Fibroblast of the aortic adventitia (primary cell): ENCODE results near the gene SYNJ2. TPM values are rescaled to one million over a fixed set of nuclear protein-coding genes. Genes with fewer than 3 reads are reported as not detected.

Experiments used
- DNase-seq: peaks from one replicate; pipeline ENCODE4 v3.0.0-alpha.2; 2010; ENCODE audit warnings: low read depth
- H3K4me3 ChIP-seq: 2 replicates; pipeline ENCODE4 v1.5.1; 2011; ENCODE audit warnings: low read depth, mild to moderate bottlenecking, control low read depth, low read length, moderate library complexity
- total RNA-seq: library from RNA; depleted of rRNA; stranded (reverse); fragments of >200 nt; gene quantifications from 2 replicates; pipeline ENCODE4 v1.2.3, GENCODE V29; 2012; ENCODE audit warnings: low replicate concordance
- TF ChIP-seq, protein P1 (sequence below): IDR thresholded peaks from 2 replicates; pipeline ENCODE4 v1.5.1; 2011; ENCODE audit warnings: mild to moderate bottlenecking, low read length, control low read depth, inconsistent platforms; ENCODE audit not compliant: insufficient read depth

Gene SYNJ2
- total RNA-seq, 1 donor, result 73.6 TPM

DNA sequence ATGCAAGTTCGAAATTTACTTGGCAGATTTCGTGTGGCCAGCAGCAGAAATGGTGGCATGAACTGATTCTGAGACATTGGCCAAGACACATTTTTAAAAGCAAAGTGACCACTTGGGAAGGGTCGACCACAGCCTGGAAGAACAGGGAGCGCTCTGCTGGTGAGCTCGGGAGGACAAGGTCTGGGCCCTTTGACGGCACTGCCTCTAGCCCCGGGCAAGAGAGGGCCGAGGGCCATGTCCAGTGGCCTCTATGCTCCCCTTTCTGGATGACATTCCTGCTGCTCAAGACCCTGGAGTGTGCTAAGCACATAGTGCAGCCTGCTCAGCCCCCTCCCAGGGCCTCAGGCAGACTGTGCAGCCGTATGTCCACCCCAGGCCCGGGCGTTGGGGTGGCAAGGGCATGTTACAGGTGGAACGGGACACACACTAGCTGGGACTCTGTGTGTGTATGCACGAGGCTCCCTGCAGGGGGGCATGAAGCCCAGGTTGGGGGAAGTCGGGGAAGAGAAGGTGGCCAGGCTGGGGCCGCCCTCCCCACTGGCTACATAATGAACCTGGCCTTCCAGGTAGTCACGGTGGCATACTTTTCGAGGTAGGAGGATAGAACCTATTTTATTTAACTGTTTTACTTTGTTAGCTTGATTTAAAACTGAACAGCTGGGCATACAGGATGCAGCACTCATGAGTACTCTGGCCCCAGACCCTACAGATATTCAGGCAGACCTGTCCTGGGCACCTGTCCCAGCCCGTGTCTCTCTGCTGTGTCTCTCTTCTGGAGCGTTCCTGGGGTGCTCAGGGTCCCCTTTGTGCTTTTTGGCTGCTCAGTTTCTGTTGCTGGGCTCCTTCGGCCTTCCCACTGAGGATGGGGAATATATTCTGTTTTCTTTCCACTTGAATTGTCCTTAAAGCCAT lies 6.4 kb downstream of the SYNJ2 start:
- TF ChIP-seq, protein P1, sequence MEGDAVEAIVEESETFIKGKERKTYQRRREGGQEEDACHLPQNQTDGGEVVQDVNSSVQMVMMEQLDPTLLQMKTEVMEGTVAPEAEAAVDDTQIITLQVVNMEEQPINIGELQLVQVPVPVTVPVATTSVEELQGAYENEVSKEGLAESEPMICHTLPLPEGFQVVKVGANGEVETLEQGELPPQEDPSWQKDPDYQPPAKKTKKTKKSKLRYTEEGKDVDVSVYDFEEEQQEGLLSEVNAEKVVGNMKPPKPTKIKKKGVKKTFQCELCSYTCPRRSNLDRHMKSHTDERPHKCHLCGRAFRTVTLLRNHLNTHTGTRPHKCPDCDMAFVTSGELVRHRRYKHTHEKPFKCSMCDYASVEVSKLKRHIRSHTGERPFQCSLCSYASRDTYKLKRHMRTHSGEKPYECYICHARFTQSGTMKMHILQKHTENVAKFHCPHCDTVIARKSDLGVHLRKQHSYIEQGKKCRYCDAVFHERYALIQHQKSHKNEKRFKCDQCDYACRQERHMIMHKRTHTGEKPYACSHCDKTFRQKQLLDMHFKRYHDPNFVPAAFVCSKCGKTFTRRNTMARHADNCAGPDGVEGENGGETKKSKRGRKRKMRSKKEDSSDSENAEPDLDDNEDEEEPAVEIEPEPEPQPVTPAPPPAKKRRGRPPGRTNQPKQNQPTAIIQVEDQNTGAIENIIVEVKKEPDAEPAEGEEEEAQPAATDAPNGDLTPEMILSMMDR, result no peak
- DNase-seq, result no peak
- H3K4me3 ChIP-seq, result no peak overlapping the region

DNA sequence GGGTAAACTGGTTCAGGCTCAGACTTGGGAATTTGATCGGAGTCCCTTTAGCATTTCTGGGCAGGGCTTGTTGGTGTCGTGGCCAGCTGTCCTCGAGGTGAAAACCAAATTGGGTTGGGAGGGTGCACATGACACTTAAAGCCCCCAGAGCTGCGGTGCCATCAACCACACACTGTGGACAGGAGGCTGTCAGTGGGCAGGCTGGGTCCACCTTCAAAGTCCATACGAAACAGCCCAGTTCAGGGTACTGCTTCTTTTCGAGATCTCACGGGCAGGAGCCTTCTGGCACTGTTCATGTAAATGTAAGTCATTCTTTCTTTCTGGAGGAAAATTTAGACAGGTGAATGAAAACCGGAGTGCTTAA lies 7.0 kb downstream of the SYNJ2 start:
- TF ChIP-seq, protein P1, result no peak
- no peak for DNase-seq
- H3K4me3 ChIP-seq, result no peak overlapping the region

DNA sequence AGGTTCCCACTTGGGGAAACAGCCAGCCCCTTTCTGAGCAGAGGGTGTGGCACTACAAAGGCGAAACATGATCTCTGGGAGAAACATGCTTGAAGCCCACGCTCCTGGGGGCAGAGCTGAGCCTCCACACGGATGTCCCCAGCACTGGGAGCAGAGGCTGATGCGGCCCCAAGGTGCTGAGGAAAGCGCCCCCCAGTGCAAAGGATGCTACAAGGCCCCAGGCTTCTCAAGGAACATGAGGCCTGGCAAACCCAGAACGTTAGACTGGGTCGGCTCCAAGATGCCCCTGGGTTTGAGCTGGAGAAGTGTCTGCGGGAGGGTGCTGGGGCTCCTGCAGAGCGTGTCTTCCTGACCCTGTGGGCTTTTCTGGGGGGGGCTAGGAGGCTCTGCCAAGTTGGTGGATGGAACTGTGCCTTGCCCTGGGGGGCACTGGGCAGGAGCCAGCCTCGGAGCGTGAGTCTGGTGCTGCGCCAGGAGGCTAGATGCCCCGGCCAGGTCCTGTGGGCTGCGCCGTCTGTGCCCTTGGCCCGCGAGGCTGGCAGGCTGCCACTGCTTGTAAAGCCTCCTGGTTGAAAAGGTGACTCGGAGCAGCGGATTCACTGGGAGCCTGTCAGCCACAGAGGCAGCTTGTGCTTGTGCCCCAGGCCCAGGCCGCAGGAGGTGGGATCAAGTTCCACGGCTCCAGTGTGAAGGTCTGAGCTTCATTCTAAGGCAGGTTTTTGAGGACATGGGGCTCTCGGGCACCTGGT lies 8.1 kb downstream of the SYNJ2 start:
- DNase-seq, result peak; percentile 32
- no peak overlapping the region for H3K4me3 ChIP-seq
- TF ChIP-seq, protein P1, result no peak

DNA sequence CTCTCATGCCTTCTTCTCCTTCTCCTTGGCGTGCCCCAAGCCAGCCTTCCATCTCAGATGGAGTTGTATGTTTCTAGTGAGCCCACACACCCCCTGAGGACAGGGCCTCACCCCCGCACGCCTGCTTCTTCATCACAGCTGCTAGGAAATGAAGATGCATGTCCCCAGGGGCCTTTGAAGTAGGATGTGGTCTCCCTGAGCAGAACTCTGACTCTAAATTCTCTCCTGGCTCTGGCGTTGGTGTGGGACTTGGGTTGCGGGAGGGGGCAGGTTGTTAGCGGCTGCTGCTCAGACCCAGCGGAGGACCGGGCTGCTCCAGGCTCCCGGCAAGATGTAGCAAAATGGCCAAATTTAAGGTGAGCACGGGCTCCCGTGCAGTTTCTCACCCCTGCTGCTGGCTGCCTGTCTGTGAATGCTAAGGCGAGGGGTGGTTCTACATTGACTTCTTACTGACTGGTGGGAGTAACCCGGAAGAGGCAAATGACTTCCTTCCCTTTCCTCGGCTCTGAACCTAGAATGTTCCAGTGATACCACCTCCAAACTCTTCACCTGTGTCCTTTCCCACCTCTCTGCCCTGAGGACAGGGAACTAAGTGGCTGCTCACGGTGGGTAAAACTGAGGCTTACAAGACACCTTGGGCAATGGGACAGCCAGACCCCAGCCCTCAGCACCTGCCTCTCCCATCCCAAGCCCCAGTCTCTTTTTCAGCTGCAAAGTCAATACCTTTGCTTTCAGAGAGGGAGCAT lies 8.8 kb downstream of the SYNJ2 start:
- TF ChIP-seq, protein P1, result no peak
- no peak overlapping the region for H3K4me3 ChIP-seq
- no peak for DNase-seq

DNA sequence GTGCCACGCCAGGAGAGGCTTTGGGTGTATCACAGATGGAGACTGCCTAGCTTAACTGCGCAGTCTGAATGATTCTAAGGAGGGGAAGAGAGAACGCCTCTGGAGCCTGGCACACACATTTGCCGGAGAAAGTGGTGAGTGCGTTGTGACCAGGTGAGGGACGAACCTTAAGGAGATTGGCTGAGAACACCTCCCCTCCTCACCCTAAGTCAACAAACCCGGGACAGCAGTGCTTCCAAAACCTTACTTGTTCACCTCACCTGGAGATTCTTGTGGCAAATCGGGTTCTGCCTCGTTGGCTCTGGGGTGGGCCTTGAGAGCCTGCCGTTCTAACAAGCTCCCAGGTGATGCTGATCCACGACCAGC lies 9.4 kb downstream of the SYNJ2 start:
- TF ChIP-seq, protein P1, result no peak
- no peak overlapping the region for H3K4me3 ChIP-seq
- DNase-seq, result no peak

DNA sequence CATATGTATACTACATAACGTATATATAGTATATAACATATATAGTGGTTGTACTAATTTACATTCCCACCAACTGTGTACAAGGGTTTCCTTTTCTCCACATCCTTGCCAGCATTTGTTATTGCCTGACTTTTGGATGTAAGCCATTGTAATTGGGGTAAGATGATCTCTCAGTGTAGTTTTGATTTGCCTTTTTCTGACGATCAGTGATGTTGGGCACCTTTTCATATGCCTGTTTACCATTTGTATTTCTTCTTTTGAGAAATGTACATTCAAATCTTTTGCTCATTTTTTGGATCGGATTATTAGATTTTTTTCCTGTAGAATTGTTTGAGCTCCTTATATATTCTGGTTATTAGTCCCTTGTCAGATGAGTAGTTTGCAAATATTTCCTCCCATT lies 11.4 kb downstream of the SYNJ2 start:
- no peak for DNase-seq
- no peak overlapping the region for H3K4me3 ChIP-seq
- TF ChIP-seq, protein P1, result no peak
